ENCODE data around the gene HCAR2.

HCAR2 gene

GRCh38 chr12:122730215-122731014 lies 27.3 kb upstream of the HCAR2 start, which contains the start of gene HCAR1:
TSS of gene HCAR1 (minus strand) at chr12:122730844. CDS start at chr12:122730339, 505 bp downstream.
- peak within 1 kb of the TSS; percentile 96 for H3K27ac Mint-ChIP-seq
- peaks cover 16% of the 10 kb centered on the region for H3K27me3 Mint-ChIP-seq (ENCODE audit: low read depth, poor library complexity)
- peaks cover 35% of the 10 kb centered on the region for H3K4me1 Mint-ChIP-seq
- no peak for TF ChIP-seq CTCF (IDR thresholded peaks at IDR 0.05)
- no peak for DNase-seq
- no peaks in the 10 kb centered on the region for H3K9me3 Mint-ChIP-seq
- peak within 1 kb of the TSS; percentile 28 for H3K4me3 Mint-ChIP-seq
- H3K36me3 Mint-ChIP-seq (ENCODE audit: low read depth): no peaks in the 10 kb centered on the region

DNA sequence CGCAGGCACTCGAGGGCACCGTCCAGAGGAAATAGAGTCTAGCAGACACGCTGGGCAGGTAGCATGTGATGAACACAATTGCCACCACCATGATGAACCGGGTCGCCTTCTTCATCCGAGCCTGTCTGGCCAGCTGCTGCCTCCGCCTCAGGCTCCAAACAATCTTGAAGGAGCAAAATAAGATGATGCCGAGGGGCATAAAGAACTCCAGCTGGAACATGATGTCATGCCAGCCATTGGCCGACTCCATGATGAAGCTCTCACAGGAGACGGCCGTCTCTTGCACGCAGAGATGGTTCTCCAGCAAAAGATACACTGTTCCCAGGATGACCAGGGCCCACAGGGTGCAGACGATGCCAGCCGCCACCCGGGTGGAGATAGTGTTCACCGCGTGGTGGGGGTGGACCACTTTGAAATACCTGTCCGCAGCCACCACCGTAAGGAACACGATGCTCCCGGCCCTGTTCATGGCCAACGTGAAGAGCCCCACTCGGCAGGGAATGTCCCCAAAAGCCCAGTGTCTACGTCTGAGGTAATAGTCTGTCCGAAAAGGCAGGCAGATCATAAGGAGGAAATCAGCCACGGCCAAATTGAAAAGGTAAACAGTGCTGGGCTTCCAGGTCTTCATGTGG lies 26.5 kb upstream of the HCAR2 start:
- TF ChIP-seq CTCF (IDR thresholded peaks at IDR 0.05): no peak
- Mint-ChIP-seq H3K4me1 (peaks cover 35% of the 10 kb centered on the region), H3K27ac (peak overlapping the region; percentile 33)

DNA sequence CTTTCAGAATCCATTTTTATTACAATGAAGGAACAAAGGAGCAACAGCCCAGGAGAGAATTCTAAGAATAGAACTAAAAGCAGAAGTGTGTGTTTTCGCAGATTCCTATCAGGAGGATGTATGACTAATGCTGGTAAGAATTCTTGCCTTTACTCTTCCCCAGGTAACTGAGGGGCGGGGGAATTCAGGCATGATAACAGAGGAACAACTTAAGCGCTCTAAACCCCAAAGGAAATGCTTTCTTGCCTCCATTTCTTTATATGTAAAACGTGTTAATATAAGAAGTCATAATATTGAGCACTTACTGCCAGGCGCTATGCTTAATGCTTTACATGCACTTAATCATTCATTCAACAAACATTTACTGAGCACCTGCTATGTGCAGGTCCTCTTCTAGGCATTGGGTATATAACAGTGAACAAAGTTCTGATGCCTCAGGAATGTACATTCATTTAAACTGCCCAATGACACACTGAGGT lies 23.0 kb upstream of the HCAR2 start:
- no peaks in the 10 kb centered on the region for H3K36me3 Mint-ChIP-seq (ENCODE audit: low read depth)
- H3K27ac Mint-ChIP-seq: no peak overlapping the region
- H3K9me3 Mint-ChIP-seq: no peaks in the 10 kb centered on the region
- peaks cover 27% of the 10 kb centered on the region for H3K4me1 Mint-ChIP-seq
- H3K4me3 Mint-ChIP-seq: no peak overlapping the region
- no peak for TF ChIP-seq CTCF (IDR thresholded peaks at IDR 0.05)
- no peak for DNase-seq
- H3K27me3 Mint-ChIP-seq (ENCODE audit: low read depth, poor library complexity): peaks cover 6% of the 10 kb centered on the region

More for the DNA sequence above, 26.5 kb upstream of the HCAR2 start:
- Mint-ChIP-seq H3K36me3 (ENCODE audit: low read depth) (no peaks in the 10 kb centered on the region), H3K27me3 (ENCODE audit: low read depth, poor library complexity) (peaks cover 17% of the 10 kb centered on the region), H3K4me3 (no peak overlapping the region), H3K9me3 (no peaks in the 10 kb centered on the region)
- DNase-seq: no peak

DNA sequence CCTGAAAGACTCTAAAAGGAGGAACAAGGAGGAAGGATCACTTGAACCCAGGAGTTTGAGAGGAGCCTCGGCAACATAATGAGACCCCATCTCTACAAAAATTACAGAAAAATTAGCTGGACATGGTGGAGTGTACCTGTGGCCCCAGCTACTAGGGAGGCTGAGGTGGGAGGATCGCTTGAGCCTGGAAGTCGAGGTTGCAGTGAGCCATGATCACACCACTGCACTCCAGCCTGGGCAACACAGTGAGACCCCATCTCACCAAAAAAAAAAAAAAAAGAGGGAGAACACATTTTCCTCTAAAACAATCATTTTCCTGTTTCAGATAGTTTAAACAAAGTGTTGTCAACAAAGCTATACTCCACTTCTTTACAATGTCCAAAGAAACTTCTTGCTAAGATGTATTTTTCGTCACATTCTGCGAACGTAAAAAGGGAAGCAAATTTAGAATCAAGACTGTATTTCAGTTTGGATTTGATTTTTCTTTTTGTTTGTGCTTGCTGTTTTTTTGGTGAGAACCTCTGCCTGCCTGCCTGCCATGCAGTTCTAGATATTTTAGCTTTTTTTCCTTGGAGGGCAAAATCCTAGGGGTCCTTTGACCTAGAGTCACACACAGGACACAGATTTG lies 22.4 kb upstream of the HCAR2 start:
- DNase-seq: no peak
- Mint-ChIP-seq H3K4me3 (no peak overlapping the region), H3K27me3 (ENCODE audit: low read depth, poor library complexity) (peaks cover 4% of the 10 kb centered on the region), H3K36me3 (ENCODE audit: low read depth) (no peaks in the 10 kb centered on the region), H3K4me1 (peaks cover 22% of the 10 kb centered on the region), H3K9me3 (no peaks in the 10 kb centered on the region), H3K27ac (no peak overlapping the region)
- TF ChIP-seq CTCF (IDR thresholded peaks at IDR 0.05): no peak

DNA sequence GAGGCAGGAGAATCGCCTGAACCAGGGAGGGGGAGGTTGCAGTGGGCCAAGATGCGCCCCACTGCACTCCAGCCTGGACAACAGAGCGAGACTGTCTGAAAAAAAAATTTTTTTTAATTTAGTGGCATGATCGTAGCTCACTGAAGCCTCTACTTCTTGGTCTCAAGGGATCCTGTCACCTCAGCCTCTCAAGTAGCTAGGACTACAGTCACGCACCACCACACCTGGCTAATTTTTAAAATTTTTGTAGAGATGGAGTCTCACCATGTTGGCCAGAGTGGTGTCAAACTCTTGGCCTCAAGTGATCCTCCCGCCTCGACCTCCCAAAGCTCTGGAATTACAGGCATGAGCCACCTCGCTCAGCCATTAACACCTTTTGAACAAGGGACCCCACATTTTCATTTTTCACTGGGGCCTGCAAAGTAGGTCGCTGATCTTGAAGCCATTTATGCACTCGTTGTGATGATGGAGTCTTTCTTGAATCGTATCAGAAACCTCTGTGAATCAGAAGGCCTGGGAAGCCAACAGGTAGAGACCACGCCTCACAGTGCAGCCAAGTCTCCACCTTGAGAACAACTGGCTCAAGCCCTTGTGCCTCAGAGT lies 21.6 kb upstream of the HCAR2 start:
- Mint-ChIP-seq H3K9me3 (no peaks in the 10 kb centered on the region), H3K36me3 (ENCODE audit: low read depth) (no peaks in the 10 kb centered on the region)

More for the DNA sequence above, 21.6 kb upstream of the HCAR2 start:
- DNase-seq: no peak
- peaks cover 14% of the 10 kb centered on the region for H3K4me1 Mint-ChIP-seq
- TF ChIP-seq CTCF (IDR thresholded peaks at IDR 0.05): no peak
- H3K27ac Mint-ChIP-seq: no peak overlapping the region
- peaks cover 11% of the 10 kb centered on the region for H3K27me3 Mint-ChIP-seq (ENCODE audit: low read depth, poor library complexity)
- H3K4me3 Mint-ChIP-seq: no peak overlapping the region
